RKO (cell line): Measurements from ENCODE around the gene COG2.
A peak's percentile ranks its signal among the peaks of the same experiment; 100 is the strongest.
"Not testable (repeated sequence)": the region's sequence is repeated elsewhere in the genome, so short reads cannot be mapped to it uniquely, and the experiment has no call there.

Experiments used
- DNase-seq: peaks from one replicate; pipeline ENCODE4 v3.0.0-alpha.2; 2016; ENCODE audit warnings: low spot score

The COG2 gene

DNA sequence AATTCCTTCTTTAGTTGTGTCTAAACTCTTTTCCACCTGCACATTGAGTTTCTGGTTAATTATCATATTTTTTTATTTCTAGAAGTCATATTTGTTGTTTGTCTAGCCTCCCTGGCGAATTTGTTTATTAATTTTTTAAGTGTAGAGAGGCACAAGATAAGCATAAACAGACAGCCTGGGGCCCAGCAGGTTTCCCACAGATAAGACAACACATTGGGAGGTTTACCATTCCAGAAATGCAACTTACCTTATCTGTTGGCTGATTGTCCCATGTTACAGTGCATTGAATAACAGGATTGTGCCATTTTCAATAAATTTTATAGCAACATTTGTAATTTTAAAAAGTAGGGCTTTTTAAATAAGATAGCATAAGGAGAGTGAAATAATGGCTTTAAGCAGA lies 34.9 kb downstream of the COG2 start:
- no peak for DNase-seq

DNA sequence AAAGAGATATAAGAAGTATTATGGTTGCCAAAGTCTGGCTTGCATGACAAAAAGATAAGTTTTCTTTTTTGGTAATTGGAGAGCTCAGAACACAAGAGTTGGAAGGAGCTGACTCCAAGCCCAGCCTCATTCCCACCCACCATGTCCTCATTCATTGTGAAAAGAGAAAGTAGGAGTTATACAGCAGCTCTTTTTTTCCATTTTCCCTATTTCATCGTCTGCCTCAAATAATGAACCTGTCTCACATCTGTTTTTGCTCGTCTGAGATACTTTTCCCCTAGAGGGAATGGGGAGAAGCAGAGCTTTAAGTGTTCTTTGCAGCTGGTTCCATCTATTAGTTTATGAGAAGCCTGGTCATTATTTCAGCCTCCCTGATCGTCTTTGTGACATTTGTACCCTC lies 36.9 kb downstream of the COG2 start:
- DNase-seq = no peak

DNA sequence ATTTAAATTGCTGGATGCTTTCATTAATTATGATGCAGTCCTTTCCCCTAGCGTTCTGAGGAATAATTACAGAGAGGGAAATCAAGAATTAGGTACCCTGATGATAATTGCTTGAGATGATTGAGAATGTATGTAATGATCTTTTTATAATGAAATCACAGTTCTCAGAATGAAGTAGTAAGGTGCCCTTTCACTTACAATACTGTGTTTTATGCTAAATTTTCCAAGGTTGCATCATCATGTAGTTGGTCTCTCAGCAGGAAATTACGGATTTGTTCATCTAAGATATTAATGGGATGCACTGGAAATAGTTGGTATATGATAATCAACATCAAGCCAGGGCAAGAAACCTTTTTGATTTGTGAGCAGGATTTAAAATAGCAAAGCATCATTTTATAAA lies 37.5 kb downstream of the COG2 start:
- DNase-seq = no peak

DNA sequence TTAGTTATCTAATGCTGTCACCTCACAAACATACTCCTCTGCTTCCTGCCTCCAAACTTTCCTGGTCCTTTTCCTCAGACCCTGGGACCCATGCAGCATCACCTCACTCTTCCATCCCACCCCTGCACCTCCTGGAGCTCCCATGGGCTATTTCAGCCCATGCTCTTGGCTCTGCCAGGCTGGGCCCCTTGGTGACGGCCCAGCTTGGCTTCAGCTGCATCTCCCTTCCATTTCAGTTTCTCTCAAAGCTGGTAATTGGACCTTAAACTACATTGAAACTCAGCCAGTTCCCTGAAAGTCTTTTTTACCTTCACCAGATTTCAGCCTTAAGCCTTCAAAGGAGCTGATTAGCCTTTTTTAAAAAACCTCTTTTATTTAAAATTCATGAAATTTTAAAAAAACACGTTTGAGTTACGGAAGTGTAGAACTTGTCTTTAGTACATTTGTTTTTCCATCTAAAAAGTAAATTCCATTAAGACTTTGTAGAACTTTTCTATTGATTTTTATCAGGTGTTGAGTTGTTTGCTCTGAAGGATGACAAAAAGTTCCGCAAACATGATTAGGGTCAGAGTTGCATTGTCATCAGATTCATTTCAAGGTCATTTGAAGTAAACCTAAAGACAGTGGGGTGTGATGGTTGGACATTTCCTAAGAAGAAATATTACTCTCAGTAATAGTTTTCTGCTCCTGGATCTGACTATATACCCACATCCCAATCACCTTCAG lies 38.2 kb downstream of the COG2 start:
- no peak for DNase-seq

DNA sequence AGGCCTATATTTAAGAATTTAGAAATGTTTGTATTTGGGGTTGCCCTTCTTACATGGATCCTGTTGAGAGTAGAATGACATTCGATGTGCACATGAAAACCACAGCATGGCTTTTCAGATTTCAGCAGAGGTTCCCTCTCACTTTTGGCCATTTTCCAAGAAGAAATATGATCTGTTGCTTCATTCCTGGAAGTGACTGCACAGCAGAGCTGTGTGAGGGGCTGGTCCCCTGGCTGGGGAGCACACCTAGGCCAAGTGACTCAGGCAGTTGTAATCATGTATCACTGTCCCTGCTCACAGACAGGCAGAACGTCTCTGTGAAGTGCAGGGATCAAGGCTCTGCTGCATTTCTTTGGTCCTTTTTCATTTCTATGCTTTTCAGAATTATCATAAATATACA lies 39.3 kb downstream of the COG2 start:
- DNase-seq = peak; percentile 45

- no peak for DNase-seq
Observed at GRCh38 chr1:230682274-230682673, 40.0 kb downstream of the COG2 start.

GRCh38 chr1:230682882-230683610 lies 40.8 kb downstream of the COG2 start:
- DNase-seq = no peak

DNA sequence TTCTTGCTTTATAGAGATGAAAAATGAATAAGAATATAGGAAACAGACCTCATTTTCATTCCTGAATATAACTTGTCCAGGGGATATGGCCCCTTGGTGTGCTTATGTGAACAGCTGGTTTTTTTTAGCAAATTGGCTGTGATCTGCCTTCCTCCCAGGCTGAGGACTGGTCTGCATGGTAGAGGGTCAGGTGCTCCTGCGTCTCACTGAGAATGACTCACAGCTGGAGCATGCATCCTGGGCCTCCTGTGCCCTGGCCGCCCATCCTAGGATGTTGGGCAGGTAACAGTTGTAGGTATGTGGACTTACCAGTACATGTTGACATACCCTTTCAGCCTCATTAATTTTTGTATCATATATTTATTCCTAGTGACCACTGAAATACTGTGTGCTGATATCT lies 41.9 kb downstream of the COG2 start:
- no peak for DNase-seq

DNA sequence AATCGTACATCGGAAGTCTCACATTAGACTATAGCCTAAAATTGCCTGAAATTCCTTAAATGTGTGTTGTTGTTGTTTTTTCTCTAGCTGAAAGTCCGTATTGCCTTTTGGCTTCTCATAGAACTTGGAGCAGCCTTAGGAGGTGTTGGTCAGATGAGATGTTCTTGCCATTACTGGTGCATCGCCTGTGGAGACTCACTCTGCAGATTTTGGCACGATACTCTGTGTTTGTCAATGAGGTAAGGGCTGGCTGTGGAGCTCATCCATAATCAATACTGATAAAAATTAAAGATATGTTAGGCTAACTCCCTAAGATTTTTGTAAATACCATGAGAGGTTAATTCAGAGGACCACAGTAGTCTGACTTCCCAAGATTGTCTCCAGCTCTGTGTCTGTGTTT lies 42.7 kb downstream of the COG2 start:
- no peak for DNase-seq

GRCh38 chr1:230686747-230687146 lies 44.5 kb downstream of the COG2 start:
- DNase-seq = no peak

DNA sequence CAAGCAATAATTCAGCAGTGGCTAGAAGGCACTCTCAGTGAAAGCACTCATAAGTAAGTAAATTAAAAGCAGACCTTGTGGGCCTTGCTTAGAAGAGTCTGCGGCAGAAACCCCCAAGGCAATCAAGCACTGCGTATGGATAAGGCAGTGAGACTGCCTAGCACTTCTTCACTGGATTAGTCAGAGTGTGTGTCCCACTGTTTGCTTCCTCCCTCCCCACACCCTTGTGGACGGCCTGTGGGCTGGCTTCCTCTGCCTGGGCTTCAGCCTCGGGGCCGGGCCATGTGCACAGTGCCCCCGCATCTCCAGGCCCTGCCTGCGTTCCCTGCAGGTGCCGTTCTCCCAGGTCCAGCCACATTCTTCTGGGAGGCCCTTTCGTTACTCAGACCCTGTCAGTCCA lies 47.8 kb downstream of the COG2 start:
- no peak for DNase-seq

- no peak for DNase-seq
Observed at GRCh38 chr1:230691615-230692014, 49.3 kb downstream of the COG2 start.

- DNase-seq = no peak
Observed at GRCh38 chr1:230693221-230693620, 50.9 kb downstream of the COG2 start.

- DNase-seq = no peak
Observed at GRCh38 chr1:230693777-230694176, 51.5 kb downstream of the COG2 start.

DNA sequence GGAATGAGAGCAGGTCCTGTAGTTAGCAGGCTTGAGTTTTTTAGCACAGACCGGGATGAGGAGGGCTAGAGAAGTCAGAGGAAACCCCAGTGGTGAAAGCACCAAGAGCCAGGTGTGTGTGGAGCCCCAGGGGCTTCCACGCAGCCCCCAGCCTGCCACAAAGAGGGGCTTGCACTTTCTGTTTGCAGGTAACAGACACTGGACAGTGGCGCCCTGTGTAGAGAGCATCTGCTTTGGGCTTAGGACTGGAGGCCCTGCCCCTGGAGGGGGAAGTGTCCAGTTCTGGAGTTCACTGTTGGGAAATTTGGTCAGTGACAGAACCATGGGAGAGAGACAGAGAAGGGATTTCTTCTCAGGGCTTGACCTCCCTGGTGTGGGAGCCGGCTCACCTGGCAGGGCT lies 52.2 kb downstream of the COG2 start:
- DNase-seq = no peak

- no peak for DNase-seq
Observed at GRCh38 chr1:230694991-230695390, 52.7 kb downstream of the COG2 start.

DNA sequence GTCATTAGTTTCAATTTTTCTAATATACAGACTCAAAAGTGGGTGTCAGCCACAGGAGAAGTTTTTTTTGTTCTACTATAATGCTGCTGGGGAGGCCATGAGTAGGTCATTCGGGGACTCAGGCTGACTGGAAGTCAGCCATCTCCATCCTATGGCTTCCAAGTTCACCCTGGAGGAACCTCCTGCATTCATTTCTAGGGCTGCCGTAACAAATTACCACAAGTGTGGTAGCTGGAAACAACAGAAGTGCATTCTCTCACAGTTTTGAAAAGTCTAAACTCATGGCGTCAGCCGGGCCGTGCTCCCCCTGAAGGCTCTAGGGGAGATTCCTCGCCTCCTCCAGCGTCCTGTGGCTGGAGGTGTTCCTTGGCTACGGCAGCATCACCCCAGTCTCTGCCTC lies 53.9 kb downstream of the COG2 start:
- DNase-seq = no peak

DNA sequence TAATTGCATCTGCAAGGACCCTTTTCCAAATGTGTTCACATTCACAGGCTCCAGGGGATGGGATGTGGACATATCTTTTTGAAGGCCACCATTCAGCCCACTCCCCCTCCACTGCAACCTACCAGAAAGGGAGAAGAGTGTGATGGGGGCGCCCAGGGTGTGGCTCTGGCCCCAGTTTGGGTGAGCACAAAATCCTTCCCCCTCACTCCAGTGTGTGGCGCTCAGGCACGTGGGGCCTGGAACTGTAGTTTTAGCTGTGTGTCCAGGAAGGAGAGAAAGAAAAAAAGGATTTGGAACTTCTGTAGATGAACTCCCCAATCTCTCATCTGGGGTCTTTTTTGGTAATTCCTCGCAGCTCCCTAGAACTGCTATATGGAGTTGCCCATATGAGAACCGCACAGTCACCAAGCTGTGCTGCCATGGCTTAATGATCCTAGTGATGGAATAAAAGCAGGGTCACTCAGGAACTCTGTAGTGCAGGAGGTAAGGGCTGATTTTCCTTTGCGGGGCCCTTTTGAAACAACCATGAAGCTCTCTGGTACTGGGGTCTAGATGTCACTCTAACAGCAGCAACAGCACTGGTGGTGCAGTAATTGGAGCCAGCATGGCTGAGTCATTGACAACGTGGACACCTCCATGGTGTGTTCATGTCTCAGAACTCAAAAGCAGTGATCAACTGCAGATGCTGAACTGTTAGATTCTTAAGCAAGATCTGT lies 54.6 kb downstream of the COG2 start:
- no peak for DNase-seq

GRCh38 chr1:230698130-230698529 lies 55.8 kb downstream of the COG2 start:
- DNase-seq = no peak

DNA sequence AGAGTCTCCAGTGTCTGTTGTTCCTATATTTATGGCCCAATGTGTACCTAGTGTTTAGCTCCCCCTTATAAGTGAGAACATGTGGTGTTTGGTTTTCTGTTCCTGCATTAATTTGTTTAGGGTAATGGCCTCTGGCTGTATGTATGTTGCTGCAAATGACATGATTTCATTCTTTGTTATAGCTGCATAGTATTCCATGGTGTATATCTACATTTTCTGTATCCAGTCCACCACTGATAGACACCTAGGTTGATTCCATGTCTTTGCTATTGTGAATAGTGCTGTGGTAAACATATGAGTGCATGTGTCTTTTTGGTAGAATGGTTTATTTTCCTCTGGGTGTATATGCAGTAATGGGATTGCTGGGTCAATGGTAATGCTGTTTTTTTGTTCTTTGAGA lies 56.7 kb downstream of the COG2 start:
- DNase-seq = not testable (repeated sequence)

GRCh38 chr1:230699716-230700115 lies 57.4 kb downstream of the COG2 start:
- no peak for DNase-seq

- no peak for DNase-seq
Observed at GRCh38 chr1:230700132-230700531, 57.9 kb downstream of the COG2 start.

GRCh38 chr1:230701434-230701833 lies 59.2 kb downstream of the COG2 start:
- no peak for DNase-seq
